Mucosa of descending colon (tissue), 3 donors: Measurements from ENCODE around the gene PRR22. TPM values are rescaled to one million over a fixed set of nuclear protein-coding genes. Genes with fewer than 3 reads are reported as not detected.
"Not testable (repeated sequence)": the region's sequence is repeated elsewhere in the genome, so short reads cannot be mapped to it uniquely, and the experiment has no call there.

Experiments
- ATAC-seq: fragments of 200-7000 bp; cut with Tn5 transposase; one replicate; pipeline ENCODE4 v1.9.1; 2020; ENCODE audit warnings: mild to moderate bottlenecking, moderate library complexity
- DNase-seq, 3 donors: peaks; one replicate each; pipeline ENCODE4 v3.0.0-alpha.2; 2020
- H3K36me3 ChIP-seq: fragments of 200-600 bp; one replicate; pipeline ENCODE4 v1.8.0; 2021; ENCODE audit warnings: low read depth, mild to moderate bottlenecking
- H3K4me1 ChIP-seq: fragments of 200-600 bp; one replicate; pipeline ENCODE4 v1.8.0; 2021; ENCODE audit warnings: low read depth, mild to moderate bottlenecking
- H3K4me3 ChIP-seq: fragments of 200-600 bp; one replicate; pipeline ENCODE4 v1.8.0; 2021; ENCODE audit warnings: mild to moderate bottlenecking
- H3K9me3 ChIP-seq: fragments of 200-600 bp; one replicate; pipeline ENCODE4 v1.8.0; 2021; ENCODE audit warnings: mild to moderate bottlenecking
- CTCF ChIP-seq: fragments of 200-600 bp; IDR thresholded peaks from one replicate; pipeline ENCODE4 v1.8.0; 2022; ENCODE audit warnings: antibody characterized with exemption, mild to moderate bottlenecking
- intact Hi-C, 2 donors: fragments of 100-400 bp; cut with DNase I in 1 of 2; cut with micrococcal nuclease in 1 of 2; formaldehyde crosslinking; loops; one replicate each; pipeline versions ENCODE4 v1.11.0 to v1.11.1; 2022; cut with DNase I, micrococcal nuclease
- total RNA-seq, 3 donors: library from RNA; stranded (reverse); fragmentation: NEBNext Ultra II Directional in 2 of 3; extraction: Animal tissue kit (Norgen Biotek cat#: 25700) in 2 of 3; gene quantifications; one replicate each; pipeline versions ENCODE4 v1.2.1 to v1.2.4, GENCODE V29; 2021 to 2023
- donor health status: DM: no; HTN: no; CAD: no; lungs with moderate emphysema.
- donor health status: DM: no; HTN: no; CAD: no.
- donor health status: DM: no; HTN: yes; CAD: no.

Gene PRR22
- total RNA-seq, 3 donors from 2014 or later: 3.1 to 6.8 (median 4.1) TPM

DNA sequence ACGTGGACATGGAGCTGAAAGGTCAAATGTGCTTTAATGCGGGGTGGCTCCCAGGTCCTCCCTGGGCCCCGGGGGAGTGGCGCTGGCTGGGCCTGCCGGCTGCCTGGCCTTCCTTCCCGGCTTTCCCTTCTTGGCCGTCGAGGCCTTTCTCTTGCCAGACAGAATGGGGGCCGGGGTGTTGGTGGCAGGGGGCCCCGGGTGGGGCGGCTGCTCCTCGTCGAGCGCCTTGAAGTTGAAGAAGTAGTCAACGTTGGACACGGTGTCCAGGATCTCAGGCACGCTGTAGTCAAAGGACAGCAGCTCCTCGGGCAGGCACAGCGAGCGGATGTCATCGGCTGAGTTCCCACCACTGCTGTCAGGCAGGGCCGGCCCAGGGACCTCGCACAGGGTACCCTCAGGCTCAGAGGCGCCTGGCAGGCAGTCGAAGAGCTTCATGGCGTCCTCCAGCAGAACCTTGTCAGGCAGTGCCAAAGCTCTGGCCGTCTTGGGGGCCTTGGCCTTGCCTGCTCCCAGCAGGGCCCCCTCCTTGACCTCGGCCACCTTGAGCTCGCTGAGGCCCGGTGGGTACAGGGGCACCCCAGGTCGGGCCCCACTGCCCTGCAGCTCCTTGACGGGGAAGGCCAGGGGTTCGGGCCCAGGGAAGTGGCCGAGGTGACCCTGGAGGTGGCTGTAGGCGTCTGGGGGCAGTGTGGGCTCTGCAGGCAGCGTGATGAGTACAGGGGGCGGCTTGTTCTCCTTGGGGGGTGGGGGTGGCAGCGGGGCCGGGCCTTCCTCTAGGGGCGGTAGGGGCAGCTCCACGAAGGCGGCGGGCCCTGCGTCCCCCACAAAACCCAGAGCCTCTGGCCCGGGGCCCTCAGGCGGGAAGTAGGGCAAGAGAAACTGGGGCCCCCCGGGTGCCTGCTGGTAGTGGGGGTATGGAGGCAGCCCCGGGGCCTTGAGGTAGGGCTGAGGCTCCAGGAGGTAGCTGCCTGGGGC is 1.3 kb downstream of the PRR22 start:
- H3K4me1 ChIP-seq: no peaks in the 10 kb centered on the region
- ATAC-seq (peak; percentile 6), DNase-seq (no peak)
- H3K9me3 ChIP-seq: no peaks in the 10 kb centered on the region
- H3K4me3 ChIP-seq: no peak overlapping the region
- intact Hi-C loops: no loop called here
- H3K36me3 ChIP-seq: peaks cover 9% of the 10 kb centered on the region
- TF ChIP-seq CTCF: no peak

DNA sequence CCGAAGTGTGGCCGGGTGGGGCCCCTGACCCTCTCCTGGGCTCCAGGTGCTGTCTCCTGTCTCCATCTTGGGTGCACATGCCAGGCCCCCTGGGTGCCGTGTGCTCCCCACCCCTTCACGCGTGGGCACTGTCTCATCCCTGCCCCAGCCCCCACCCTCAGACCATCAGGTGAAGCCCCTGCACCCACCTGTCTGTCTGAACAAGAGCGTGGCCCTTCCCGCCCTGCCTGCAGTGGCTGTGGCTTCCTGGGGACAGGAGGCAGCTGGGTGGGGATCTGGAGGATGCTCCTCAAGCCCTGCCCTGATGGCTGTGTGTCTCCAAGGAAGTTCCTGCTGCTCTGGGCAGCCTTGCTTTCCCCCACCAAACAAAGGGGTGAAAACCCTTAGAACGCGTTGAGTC is 2.2 kb downstream of the PRR22 start:
- TF ChIP-seq CTCF: no peak
- Histone ChIP-seq H3K9me3 (no peaks in the 10 kb centered on the region), H3K36me3 (peaks cover 5% of the 10 kb centered on the region), H3K4me3 (no peak overlapping the region), H3K4me1 (no peaks in the 10 kb centered on the region)
- intact Hi-C loops: no loop called here
- ATAC-seq: peak; percentile 23
- no peak for DNase-seq

GRCh38 chr19:5780916-5781315 is 3.6 kb downstream of the PRR22 start:
- H3K4me3 ChIP-seq, intact Hi-C loops, H3K4me1 ChIP-seq, ATAC-seq, H3K9me3 ChIP-seq, H3K36me3 ChIP-seq, DNase-seq: not testable (repeated sequence)

- Histone ChIP-seq H3K4me1 (no peaks in the 10 kb centered on the region), H3K36me3 (no peaks in the 10 kb centered on the region), H3K4me3 (no peak overlapping the region), H3K9me3 (no peaks in the 10 kb centered on the region)
- DNase-seq (no peak), ATAC-seq (no peak)
- TF ChIP-seq CTCF: no peak
- intact Hi-C loops: no loop called here
Measured at GRCh38 chr19:5778402-5778801, 6.1 kb downstream of the PRR22 start.

DNA sequence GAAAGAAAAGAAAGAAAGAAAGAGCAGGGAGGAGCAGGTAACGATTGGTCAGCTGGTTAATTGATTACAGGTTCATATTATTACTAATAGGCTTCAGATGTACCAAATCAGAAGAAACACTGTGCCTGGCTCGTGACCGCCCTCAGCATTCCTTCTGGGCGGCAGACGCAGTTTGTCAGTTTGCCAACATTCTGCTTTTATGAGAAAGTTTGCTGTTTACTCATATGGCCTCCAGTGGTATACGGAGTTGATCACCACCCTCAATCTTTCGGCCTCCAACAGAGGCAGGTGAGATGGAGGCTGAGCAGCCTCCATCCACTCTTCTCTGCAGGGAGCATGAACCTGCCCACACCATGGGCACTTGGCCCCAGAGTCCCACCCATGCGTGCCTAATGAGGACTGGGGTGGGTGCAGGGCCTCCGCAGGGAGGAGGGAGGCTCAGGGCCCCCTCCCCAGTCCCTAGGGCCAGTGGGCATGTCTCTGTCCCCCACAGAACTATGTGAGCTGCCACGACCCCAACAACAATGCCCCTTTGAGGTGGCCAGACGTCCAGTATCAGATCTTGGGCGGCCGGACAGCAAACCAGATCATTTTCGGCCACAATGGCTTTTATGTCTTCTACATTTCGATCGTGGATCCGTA is 8.8 kb downstream of the PRR22 start:
- H3K4me3 ChIP-seq: no peak overlapping the region
- no peaks in the 10 kb centered on the region for H3K9me3 ChIP-seq
- DNase-seq (no peak), ATAC-seq (no peak)
- no peaks in the 10 kb centered on the region for H3K4me1 ChIP-seq
- no peaks in the 10 kb centered on the region for H3K36me3 ChIP-seq
- TF ChIP-seq CTCF: no peak
- intact Hi-C loops: no loop called here

GRCh38 chr19:5774921-5775320 is 9.6 kb downstream of the PRR22 start:
- no peak for TF ChIP-seq CTCF
- ATAC-seq (no peak), DNase-seq (no peak)
- H3K4me1 ChIP-seq: no peaks in the 10 kb centered on the region
- intact Hi-C loops: no loop called here
- H3K4me3 ChIP-seq: no peak overlapping the region
- H3K9me3 ChIP-seq: no peaks in the 10 kb centered on the region
- no peaks in the 10 kb centered on the region for H3K36me3 ChIP-seq
